HEK293 (cell line): ENCODE data around the gene KRCC1.

Experiments
- ATF2 ChIP-seq: fragments of 450-650 bp; formaldehyde crosslinking; IDR thresholded peaks from 2 replicates; pipeline ENCODE4 v1.5.1; 2016; ENCODE audit warnings: missing biosample characterization, missing genetic modification characterization, low read depth
- CTCF ChIP-seq: fragments of 450-650 bp; formaldehyde crosslinking; IDR thresholded peaks from 2 replicates; pipeline ENCODE4 v1.5.1; 2016; ENCODE audit warnings: missing biosample characterization, missing genetic modification characterization
- GLI2 ChIP-seq: fragments of 450-650 bp; formaldehyde crosslinking; IDR thresholded peaks from 2 replicates; pipeline ENCODE4; 2017; ENCODE audit warnings: missing biosample characterization, missing genetic modification characterization, low read depth, borderline replicate concordance
- ZNF138 ChIP-seq: fragments of 450-650 bp; formaldehyde crosslinking; IDR thresholded peaks from 2 replicates; pipeline ENCODE4 v1.5.1; 2016; ENCODE audit warnings: missing biosample characterization, missing genetic modification characterization, borderline replicate concordance
- ZNF174 ChIP-seq: fragments of 450-650 bp; formaldehyde crosslinking; IDR thresholded peaks from 2 replicates; pipeline ENCODE4 v1.5.0; 2017; ENCODE audit warnings: missing biosample characterization, mild to moderate bottlenecking, missing genetic modification characterization
- ZNF311 ChIP-seq: fragments of 450-650 bp; formaldehyde crosslinking; IDR thresholded peaks from 2 replicates; pipeline ENCODE4 v1.5.1; 2017; ENCODE audit warnings: missing biosample characterization, missing genetic modification characterization, borderline replicate concordance
- ZNF529 ChIP-seq: fragments of 450-650 bp; formaldehyde crosslinking; IDR thresholded peaks from 2 replicates; pipeline ENCODE4 v1.5.1; 2017; ENCODE audit warnings: missing genetic modification characterization, missing biosample characterization; ENCODE audit not compliant: insufficient replicate concordance

- TF ChIP-seq ZNF174 (no peak), ZNF529 (tag by site-specific recombination) (no peak), CTCF (tag by site-specific recombination) (no peak), GLI2 (tag by site-specific recombination) (no peak), ZNF311 (tag by site-specific recombination) (no peak), ZNF138 (no peak), ATF2 (no peak)
These were observed 44.9 kb upstream of the KRCC1 start for GRCh38 chr2:88100489-88100858.
